ENCODE measurements around the gene GUCY2C.

GRCh38 chr12:14678547-14679150 lies 17.8 kb downstream of the GUCY2C start:
- TF ChIP-seq POLR2A (IDR thresholded peaks at IDR 0.05) = no peak
- no peak for TF ChIP-seq CTCF (IDR thresholded peaks at IDR 0.05)

Data from ovary (tissue), 3 donors.